ENCODE measurements around the gene SCP2.

Gene SCP2

GRCh38 chr1:53086491-53087070 is 159.5 kb downstream of the SCP2 start:
- no peak for DNase-seq (ENCODE audit: low read depth, low spot score)
- no peak for TF ChIP-seq CTCF (IDR thresholded peaks at IDR 0.05; ENCODE audit: insufficient read depth, low read length, missing control alignments)
- CTCF ChIA-PET: interaction anchor here (1.1 kb wide), 1 partner anchor 26 kb away, joined by 3 read pairs; no protein-coding TSS in a partner anchor
- POLR2A ChIA-PET: no interaction called here
- no peak overlapping the region for H3K4me3 ChIP-seq (ENCODE audit: low read depth, low read length)

- no peak for DNase-seq (ENCODE audit: low read depth, low spot score)
- ChIA-PET CTCF (interaction anchor here (1.2 to 1.7 kb wide), 2 partner anchors 19 to 98 kb away, joined by 4 read pairs; no protein-coding TSS in a partner anchor), POLR2A (no interaction called here)
- no peak for TF ChIP-seq CTCF (IDR thresholded peaks at IDR 0.05; ENCODE audit: insufficient read depth, low read length, missing control alignments)
- no peak overlapping the region for H3K4me3 ChIP-seq (ENCODE audit: low read depth, low read length)
Observed at GRCh38 chr1:53087332-53088285, 160.5 kb downstream of the SCP2 start.

GRCh38 chr1:53088616-53089300 is 161.7 kb downstream of the SCP2 start:
- no peak for DNase-seq (ENCODE audit: low read depth, low spot score)
- TF ChIP-seq CTCF (IDR thresholded peaks at IDR 0.05; ENCODE audit: insufficient read depth, low read length, missing control alignments): no peak
- H3K4me3 ChIP-seq (ENCODE audit: low read depth, low read length): no peak overlapping the region
- CTCF ChIA-PET: interaction anchor here (1.0 to 1.7 kb wide), 4 partner anchors 10 to 98 kb away, joined by 3 to 4 read pairs (median 4); no protein-coding TSS in a partner anchor
- POLR2A ChIA-PET: interaction anchor here (0.8 kb wide), 1 partner anchor 43 kb away, joined by 3 read pairs; no protein-coding TSS in a partner anchor

GRCh38 chr1:53089478-53090226 is 162.6 kb downstream of the SCP2 start:
- H3K4me3 ChIP-seq (ENCODE audit: low read depth, low read length): no peak overlapping the region
- TF ChIP-seq CTCF (IDR thresholded peaks at IDR 0.05; ENCODE audit: insufficient read depth, low read length, missing control alignments): no peak
- DNase-seq (ENCODE audit: low read depth, low spot score): no peak
- ChIA-PET CTCF (interaction anchor here (1.0 to 1.7 kb wide), 4 partner anchors 11 to 97 kb away, joined by 3 to 4 read pairs (median 4); no protein-coding TSS in a partner anchor), POLR2A (interaction anchor here (0.8 kb wide), 1 partner anchor 42 kb away, joined by 3 read pairs; no protein-coding TSS in a partner anchor)

GRCh38 chr1:53090227-53091147 is 163.4 kb downstream of the SCP2 start:
- ChIA-PET POLR2A (no interaction called here), CTCF (interaction anchor here (1.6 kb wide), 1 partner anchor 74 kb away, joined by 3 read pairs; no protein-coding TSS in a partner anchor)
- H3K4me3 ChIP-seq (ENCODE audit: low read depth, low read length): no peak overlapping the region
- TF ChIP-seq CTCF (IDR thresholded peaks at IDR 0.05; ENCODE audit: insufficient read depth, low read length, missing control alignments): no peak
- no peak for DNase-seq (ENCODE audit: low read depth, low spot score)

Measured in AG04449 (cell line).